Sciatic nerve (tissue), 2 donors: ENCODE results near the gene OR2J1. TPM values are rescaled to one million over a fixed set of nuclear protein-coding genes. Genes with fewer than 3 reads are reported as not detected.
"Not testable (repeated sequence)": the region's sequence is repeated elsewhere in the genome, so short reads cannot be mapped to it uniquely, and the experiment has no call there.

Experiments
- ATAC-seq: fragments of 200-7000 bp; cut with Tn5 transposase; one replicate; pipeline ENCODE4 v1.9.1; 2020; ENCODE audit warnings: mild to moderate bottlenecking, moderate library complexity
- DNase-seq: peaks from one replicate; pipeline ENCODE4 v3.0.0-alpha.2; 2020; ENCODE audit warnings: low spot score
- intact Hi-C: fragments of 100-400 bp; cut with DNase I; formaldehyde crosslinking; loops from one replicate; pipeline ENCODE4 v1.14.2; 2022
- total RNA-seq: library from RNA; stranded (reverse); fragmentation: NEBNext Ultra II Directional; extraction: Animal tissue kit (Norgen Biotek cat#: 25700); gene quantifications from one replicate; pipeline ENCODE4 v1.2.1, GENCODE V29; 2021
- donor health status: DM: no; HTN: no; CAD: no.
- donor health status: DM: no; HTN: no; CAD: no.

Gene OR2J1
- not detected for total RNA-seq

GRCh38 chr6:29099190-29099589, at the start of gene OR2J1:
TSS of gene OR2J1 (plus strand) at chr6:29099490. CDS start at chr6:29100943, 1,453 bp downstream.
- intact Hi-C loops: no loop called here
- DNase-seq: no peak
- ATAC-seq: no peak

GRCh38 chr6:29051680-29052079, 47.6 kb upstream of the OR2J1 start:
- DNase-seq (no peak), ATAC-seq (no peak)
- intact Hi-C loops: no loop called here

- no peak for DNase-seq
- intact Hi-C loops: no loop called here
- ATAC-seq: no peak
Observed at GRCh38 chr6:29071831-29072723, 27.2 kb upstream of the OR2J1 start.

- no peak for DNase-seq
- ATAC-seq: no peak
- intact Hi-C loops: no loop called here
Observed at GRCh38 chr6:29079203-29079602, 20.1 kb upstream of the OR2J1 start.

- DNase-seq: no peak
- intact Hi-C loops: no loop called here
- no peak for ATAC-seq
Observed at GRCh38 chr6:29081312-29081711, 18.0 kb upstream of the OR2J1 start.

- no peak for DNase-seq
- intact Hi-C loops: no loop called here
- ATAC-seq: no peak
Observed at GRCh38 chr6:29082457-29082856, 16.8 kb upstream of the OR2J1 start.

- no peak for ATAC-seq
- DNase-seq: no peak
- intact Hi-C loops: no loop called here
Observed at GRCh38 chr6:29087213-29087612, 12.1 kb upstream of the OR2J1 start, which contains the start of gene OR2B3. TSS of gene OR2B3 (minus strand) at chr6:29087313. CDS start at chr6:29087248, 65 bp downstream.

- ATAC-seq (no peak), DNase-seq (no peak)
- intact Hi-C loops: no loop called here
Observed at GRCh38 chr6:29092957-29093356, 6.3 kb upstream of the OR2J1 start.

GRCh38 chr6:29097803-29098202, 1.5 kb upstream of the OR2J1 start:
- intact Hi-C loops: no loop called here
- DNase-seq (no peak), ATAC-seq (no peak)

- ATAC-seq (no peak), DNase-seq (no peak)
- intact Hi-C loops: no loop called here
Observed at GRCh38 chr6:29107758-29108157, 8.5 kb downstream of the OR2J1 start, which contains the start of gene OR2J3. TSS of gene OR2J3 (plus strand) at chr6:29108058. CDS start at chr6:29111891, 3,833 bp downstream.

GRCh38 chr6:29112135-29112534, 12.8 kb downstream of the OR2J1 start:
- no peak for ATAC-seq
- no peak for DNase-seq
- intact Hi-C loops: no loop called here

- intact Hi-C loops, DNase-seq, ATAC-seq: not testable (repeated sequence)
Observed at GRCh38 chr6:29114964-29115363, 15.7 kb downstream of the OR2J1 start.

GRCh38 chr6:29129326-29130012, 30.2 kb downstream of the OR2J1 start:
- intact Hi-C loops: no loop called here
- ATAC-seq: no peak

GRCh38 chr6:29130644-29131043, 31.4 kb downstream of the OR2J1 start:
- no peak for ATAC-seq
- DNase-seq: no peak
- intact Hi-C loops: no loop called here

More at GRCh38 chr6:29129326-29130012, 30.2 kb downstream of the OR2J1 start:
- no peak for DNase-seq

- intact Hi-C loops: no loop called here
- ATAC-seq (no peak), DNase-seq (no peak)
Observed at GRCh38 chr6:29131691-29132090, 32.4 kb downstream of the OR2J1 start.

GRCh38 chr6:29137724-29138123, 38.4 kb downstream of the OR2J1 start:
- ATAC-seq (no peak), DNase-seq (no peak)
- intact Hi-C loops: no loop called here

GRCh38 chr6:29141606-29142005, 42.3 kb downstream of the OR2J1 start:
- intact Hi-C loops: no loop called here
- ATAC-seq (no peak), DNase-seq (no peak)

GRCh38 chr6:29142309-29142708, 43.0 kb downstream of the OR2J1 start:
- intact Hi-C loops: no loop called here
- ATAC-seq: no peak

GRCh38 chr6:29146179-29146578, 46.9 kb downstream of the OR2J1 start:
- intact Hi-C loops: no loop called here
- ATAC-seq: no peak
- DNase-seq: no peak

More at GRCh38 chr6:29142309-29142708, 43.0 kb downstream of the OR2J1 start:
- DNase-seq: no peak

GRCh38 chr6:29147074-29147473, 47.8 kb downstream of the OR2J1 start:
- DNase-seq: no peak

More at GRCh38 chr6:29147074-29147473, 47.8 kb downstream of the OR2J1 start:
- no peak for ATAC-seq
- intact Hi-C loops: no loop called here
